Measurements from ENCODE around the gene MORC1. TPM values are rescaled to one million over a fixed set of nuclear protein-coding genes. Genes with fewer than 3 reads are reported as not detected.
"Not testable (repeated sequence)": the region's sequence is repeated elsewhere in the genome, so short reads cannot be mapped to it uniquely, and the experiment has no call there.

MORC1 gene
- total RNA-seq, 1 donor from 2014 or later: not detected

DNA sequence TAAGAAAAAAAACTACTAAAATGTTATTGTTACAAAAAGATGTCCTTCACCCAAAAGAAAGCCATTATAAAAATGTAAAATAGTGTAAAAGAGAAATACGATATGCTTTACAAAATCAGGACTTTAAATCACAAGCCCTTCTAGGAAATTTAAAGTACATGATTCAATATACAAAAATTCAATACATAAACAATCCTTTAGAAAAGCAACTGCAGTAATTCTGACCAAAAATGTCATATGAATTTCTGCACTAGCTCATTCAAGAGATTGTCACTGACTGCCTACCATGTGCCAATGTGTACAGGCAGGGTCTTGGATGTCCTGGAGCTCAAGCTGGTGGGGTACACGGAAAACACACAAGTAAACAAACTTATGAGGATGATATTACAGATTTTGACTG is 2.5 kb downstream of the MORC1 start:
- intact Hi-C loops (cut with DNase I): no loop called here

DNA sequence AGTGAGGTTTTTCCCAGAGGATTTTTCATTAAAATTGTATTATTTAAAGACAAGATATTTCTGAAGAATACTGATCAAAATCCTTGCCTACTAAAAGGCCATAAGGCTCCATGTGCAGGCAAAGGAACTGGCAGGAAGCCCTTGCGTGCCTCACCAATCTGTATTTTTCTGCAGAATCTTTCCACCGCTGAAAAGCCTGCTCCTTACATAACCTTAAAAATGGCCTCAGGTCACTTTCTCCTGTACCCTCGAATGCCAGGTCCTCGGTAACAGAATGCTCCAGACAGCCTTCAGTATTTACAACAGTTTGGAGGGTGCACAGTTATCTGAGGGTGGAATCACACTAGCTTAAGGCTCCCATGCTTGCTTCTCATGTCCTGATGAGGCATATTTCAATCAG is 3.2 kb downstream of the MORC1 start:
- intact Hi-C loops (cut with DNase I): no loop called here
- no peak for DNase-seq
- ATAC-seq (ENCODE audit: poor library complexity): no peak

More for the DNA sequence above, 2.5 kb downstream of the MORC1 start:
- ATAC-seq (ENCODE audit: poor library complexity) (no peak), DNase-seq (no peak)

DNA sequence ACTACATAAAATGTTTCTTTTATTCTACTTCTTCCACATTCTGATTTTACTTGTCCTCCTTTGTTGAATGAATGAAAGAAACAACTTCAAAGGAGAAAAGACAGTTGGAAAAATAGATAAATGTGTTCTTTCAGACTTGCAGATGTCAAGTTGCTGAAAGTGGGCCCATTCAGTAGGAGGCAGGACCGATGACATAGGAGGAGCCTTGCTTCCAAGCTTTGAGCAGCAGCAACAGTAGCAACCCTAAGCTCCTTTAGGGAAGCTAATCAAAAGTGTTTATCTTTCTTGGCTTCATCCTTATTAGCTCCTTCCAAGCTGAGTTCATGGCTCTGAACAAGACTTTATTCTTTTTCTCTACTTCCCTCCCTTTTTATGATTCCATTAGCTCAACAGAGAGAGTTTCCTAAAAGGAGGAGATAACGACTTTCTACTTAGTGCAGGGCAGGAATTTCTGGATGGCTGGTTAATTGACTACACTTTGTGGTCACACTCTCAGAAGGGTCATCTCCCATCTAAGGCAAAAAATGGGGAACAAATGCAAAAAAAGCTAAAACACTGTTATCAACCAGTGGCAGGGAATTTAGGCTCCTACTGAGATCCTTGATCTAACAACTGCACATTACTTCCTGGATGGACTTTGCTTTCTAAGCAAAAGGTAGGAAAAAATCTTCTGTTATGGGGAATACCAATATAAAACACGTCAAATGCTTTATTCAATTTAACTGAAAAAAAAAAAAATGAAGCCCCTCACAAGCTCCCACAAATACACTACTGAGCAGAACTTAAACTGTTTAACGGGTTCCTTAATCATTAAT is 4.8 kb downstream of the MORC1 start:
- DNase-seq (no peak), ATAC-seq (ENCODE audit: poor library complexity) (no peak)
- intact Hi-C loops (cut with DNase I): no loop called here

DNA sequence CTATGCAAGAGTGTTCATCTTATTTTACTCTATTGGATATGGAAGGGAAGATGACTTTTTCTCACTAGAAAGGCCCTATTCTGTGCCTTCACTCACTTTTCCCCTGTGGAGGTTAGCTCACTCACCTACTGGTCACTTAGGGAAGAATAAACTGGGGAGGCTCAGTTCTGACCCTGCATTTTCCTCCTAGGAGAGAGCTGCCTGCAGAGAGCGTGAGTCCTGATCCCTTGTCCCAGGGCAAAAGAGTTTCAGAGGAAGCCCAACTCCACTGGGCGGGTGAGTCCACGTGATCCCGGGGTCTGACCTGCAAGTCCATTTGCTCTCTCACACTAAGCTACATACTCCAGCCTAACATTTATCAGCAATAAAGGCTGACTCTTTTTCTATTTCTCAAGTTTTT is 8.4 kb downstream of the MORC1 start:
- no peak for DNase-seq
- ATAC-seq (ENCODE audit: poor library complexity): no peak
- intact Hi-C loops (cut with DNase I): no loop called here

DNA sequence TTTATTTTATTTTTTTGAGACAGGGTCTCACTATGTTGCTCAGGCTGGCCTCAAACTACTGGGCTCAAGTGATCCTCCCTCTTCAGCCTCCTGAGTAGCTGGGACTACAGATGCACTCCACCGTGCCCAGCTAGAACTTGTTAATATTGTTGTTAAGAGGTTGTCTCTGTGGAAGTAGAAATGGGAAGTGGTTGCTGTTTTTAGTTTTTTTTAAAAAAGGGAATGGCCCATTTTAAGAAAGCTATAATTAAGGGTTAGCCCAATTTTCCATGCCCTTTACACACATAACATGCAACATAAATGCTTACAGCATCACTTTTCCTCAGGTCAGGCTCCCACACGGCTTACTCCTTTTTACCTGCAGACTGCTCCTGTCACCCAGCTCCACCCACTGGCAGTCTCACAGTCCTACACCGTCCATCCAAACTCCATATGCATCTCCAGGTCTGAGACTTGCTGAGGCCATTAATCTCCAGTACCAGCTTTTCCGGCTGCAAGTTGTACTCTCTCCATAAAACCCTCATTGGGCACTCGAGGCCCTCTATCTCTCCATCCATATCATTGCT is 19.8 kb downstream of the MORC1 start:
- DNase-seq: no peak
- intact Hi-C loops (cut with DNase I): no loop called here
- ATAC-seq (ENCODE audit: poor library complexity): no peak

DNA sequence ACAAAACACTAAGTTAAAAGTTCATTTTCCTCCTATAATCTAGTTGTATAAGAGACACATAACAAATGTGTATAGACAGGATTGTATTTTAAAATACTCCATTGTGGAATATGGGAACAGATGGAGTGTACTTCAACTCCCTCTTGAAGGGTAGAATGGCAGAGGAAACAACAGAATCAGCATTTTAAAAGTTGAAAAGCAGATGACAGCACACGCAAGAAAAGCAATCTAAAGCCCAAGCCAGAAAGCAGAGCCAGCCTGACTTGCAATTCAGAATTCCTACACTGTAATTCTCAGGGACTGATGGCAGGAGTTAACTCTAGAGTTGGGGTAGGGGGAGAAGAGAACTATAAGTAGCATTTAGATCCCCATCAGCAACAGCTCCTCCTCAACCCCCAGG is 22.8 kb downstream of the MORC1 start:
- DNase-seq (no peak), ATAC-seq (ENCODE audit: poor library complexity) (no peak)
- intact Hi-C loops (cut with DNase I): no loop called here

DNA sequence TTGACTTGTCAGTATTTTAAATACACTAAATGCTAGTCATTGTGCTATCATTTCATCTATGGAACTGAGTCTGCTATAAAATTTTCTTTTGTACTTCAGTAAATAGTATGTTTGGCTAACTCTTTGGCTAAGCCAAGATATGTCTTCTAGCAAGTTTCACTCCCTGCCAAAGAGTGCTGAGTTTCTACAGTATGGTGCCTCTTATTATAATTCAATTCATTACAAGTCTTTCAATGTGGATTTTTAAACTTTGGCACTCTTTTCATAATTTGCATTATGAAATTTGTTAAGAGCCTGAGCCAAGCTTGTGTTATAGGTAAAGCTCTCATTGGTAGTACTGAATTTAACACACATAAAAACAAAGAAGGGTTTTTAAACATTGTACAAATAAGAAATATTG is 24.4 kb downstream of the MORC1 start:
- ATAC-seq (ENCODE audit: poor library complexity) (no peak), DNase-seq (no peak)
- intact Hi-C loops (cut with DNase I): no loop called here

DNA sequence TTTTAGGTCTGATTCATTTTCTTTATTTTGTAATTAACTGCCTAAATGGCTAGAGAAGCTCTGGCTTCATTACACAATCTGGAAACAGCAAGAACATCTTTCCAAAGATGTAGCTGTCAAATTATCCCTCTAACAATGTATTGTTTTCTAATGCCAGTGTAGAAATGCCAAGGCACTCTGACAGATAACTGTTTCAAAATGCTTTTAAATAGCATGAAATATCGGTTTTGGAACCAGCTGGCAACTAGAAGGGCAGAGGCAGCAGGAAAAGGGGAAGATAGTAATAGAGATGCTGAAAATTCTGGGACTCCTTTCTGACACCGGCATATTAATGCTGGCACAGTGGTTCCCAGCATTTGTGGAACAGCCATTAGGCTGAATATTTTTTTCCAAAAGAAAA is 26.1 kb downstream of the MORC1 start:
- ATAC-seq (ENCODE audit: poor library complexity) (no peak), DNase-seq (no peak)
- intact Hi-C loops (cut with DNase I): no loop called here

DNA sequence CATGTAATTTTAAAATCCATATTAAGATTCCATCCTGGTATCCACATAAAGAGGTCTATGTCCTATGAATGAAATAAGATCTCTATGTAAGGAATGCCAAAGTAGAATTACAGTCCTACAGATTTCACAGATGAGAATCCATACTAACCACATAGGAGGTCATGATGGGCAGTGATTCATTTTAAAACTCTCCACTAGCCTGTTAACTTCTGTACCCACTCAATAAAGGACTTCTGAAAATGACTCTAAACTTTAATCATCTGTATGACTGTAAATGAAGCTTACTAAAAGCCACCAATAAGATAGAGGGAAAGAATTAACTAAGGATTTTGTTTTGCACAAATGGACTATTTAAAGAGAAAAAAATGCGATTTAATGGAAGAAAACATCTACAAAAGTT is 28.7 kb downstream of the MORC1 start:
- no peak for DNase-seq
- ATAC-seq (ENCODE audit: poor library complexity): no peak
- intact Hi-C loops (cut with DNase I): loop anchor here (10.0 kb wide), 1 partner anchor 64 kb away; no protein-coding TSS in a partner anchor

DNA sequence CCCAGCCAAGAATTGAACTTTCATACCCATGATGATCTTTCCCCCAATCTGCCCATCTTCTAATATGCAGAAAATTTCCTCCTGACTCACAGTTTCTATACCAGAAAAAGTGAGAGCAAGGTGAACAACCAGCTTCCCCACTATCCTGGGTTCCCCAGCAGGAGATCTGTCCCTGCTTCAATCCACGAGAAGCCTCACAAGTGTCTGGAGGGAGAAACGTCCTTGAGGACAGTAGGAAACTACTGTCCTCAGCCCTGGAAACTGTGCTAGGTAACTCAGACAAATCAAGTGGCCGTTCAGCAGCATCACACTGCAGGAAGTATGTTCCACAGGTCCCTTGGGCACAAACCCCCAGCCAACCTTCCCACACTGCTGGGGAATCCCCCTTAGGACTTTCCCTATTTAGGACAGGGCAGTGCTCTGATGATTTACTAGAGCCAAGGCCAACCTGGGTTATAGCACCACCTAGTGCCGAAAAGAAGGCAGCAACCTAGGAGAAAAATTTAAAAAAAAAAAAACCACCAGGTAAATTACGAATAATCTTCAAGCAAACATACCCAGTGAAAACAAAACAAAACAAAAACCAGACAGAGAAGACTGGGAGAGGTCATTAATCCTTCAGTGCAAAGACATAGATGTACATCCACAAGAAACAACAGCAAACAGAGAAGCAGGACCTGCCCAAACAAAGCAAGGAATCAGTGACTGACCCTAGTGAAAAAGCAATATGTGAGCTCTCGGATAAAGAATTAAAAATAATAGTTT is 36.0 kb downstream of the MORC1 start:
- DNase-seq: no peak
- peak; percentile 61 for ATAC-seq (ENCODE audit: poor library complexity)
- intact Hi-C loops (cut with DNase I): loop anchor here (10.0 kb wide), 1 partner anchor 57 kb away; no protein-coding TSS in a partner anchor

DNA sequence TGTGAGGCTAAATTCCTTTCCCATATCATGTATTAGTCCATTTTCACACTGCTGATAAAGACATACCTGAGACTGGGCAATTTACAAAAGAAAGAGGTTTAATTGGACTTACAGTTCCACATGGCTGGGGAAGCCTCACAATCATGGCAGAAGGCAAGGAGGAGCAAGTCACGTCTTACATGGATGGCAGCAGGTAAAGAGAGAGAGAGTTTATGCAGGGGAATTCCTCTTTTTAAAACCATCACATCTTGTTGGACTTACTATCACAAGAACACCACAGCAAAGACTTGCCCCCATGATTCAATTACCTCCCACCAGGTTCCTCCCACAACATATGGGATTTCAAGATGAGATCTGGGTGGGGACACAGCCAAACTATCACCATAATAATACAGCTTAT is 37.8 kb downstream of the MORC1 start:
- not testable (repeated sequence) for DNase-seq; ATAC-seq (ENCODE audit: poor library complexity)
- intact Hi-C loops (cut with DNase I): loop anchor here (10.0 kb wide), 1 partner anchor 55 kb away; no protein-coding TSS in a partner anchor

DNA sequence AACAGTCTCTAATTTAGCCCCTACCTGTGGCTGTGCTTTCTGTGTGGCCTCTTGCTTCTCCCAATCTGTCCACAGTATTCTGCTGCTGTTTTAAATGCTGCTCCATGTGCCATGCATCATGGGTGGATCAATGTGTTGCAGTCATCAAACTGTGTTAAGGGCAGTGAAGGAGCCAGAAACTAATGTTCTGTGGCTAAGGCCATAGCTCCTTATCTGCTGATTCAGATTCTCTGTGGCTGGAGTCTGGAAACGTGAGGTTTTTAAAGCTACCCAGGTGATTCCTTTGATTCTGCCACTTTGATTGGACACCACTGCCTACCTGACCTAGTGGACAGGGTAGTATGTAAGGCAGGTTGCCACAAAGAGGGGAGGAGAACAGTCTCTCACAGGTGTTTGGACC is 44.8 kb downstream of the MORC1 start:
- intact Hi-C loops (cut with DNase I): no loop called here
- DNase-seq (no peak), ATAC-seq (ENCODE audit: poor library complexity) (no peak)

DNA sequence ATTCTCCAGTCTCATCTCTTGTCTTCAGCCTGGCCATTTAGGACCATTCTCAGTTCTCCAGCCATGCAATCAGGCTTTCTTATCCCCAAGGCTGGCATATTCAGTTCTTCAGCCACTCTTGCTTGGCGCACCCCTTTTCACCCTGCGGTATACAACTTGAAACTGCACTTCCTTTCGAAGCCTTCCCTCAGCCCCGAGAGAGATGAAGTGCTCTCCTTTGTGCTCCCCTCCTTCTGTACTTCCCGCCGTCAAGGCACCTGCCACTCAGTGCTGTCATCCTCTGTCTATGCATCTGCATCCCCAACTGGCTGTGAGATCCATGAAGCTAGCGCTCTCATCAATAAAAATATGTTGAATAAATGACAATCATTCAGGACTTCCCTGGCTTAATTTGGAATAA is 45.7 kb downstream of the MORC1 start:
- no peak for ATAC-seq (ENCODE audit: poor library complexity)
- DNase-seq: no peak
- intact Hi-C loops (cut with DNase I): no loop called here

DNA sequence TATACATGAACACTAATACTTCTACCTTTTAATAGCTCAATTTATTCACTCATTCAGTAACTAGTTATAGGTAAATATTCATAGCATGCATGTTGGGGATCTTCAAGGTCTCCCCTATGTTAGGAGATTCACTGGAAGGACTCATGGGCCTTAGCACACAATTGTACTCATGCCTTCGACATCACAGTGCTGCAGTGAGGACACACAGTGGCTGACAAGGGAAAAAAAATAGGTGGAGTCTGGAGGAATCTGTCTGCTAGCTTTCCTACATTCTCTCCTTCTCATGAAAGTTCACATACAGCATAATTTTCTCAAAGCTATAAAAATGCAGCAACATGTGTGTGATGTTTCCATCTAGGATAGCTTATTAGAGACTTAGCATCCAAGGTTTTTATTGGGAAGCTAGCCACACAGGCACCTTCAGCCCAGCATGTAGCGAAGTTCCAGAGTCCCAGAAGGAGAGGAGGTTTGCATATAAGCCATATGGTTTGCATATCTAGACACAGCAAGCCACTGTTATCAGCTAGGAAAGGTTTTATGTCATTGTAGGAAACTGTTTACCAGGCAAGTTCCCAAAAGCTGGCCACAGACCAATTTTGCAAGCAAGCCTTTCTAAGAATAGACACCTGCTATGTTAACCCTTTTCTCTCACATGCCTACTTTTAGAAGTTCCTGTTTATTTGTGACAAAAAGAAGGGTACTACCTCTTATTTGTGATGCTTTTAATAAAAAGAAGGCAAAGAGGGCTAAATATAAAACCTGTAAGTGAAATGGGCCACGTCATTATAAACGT is 46.4 kb downstream of the MORC1 start:
- intact Hi-C loops (cut with DNase I): no loop called here
- DNase-seq (no peak), ATAC-seq (ENCODE audit: poor library complexity) (peak; percentile 75)

DNA sequence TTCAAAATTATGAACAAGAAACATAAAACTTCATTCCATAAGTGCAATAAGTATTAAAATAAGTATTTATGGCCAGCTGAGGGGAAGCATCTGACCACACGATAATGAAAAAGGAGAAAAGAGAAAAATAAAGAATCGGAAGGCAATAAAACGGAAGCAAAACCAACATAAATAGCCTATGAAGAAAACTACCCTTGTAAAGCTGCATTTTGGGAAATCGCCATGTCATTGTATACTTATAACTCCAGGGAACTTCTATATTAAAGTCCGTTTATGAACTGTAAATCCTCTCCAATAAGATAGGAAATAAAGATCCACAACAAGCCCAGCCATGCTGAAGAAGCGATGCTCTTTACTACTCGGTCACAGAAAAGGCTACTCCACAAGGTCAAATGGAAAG is 47.7 kb downstream of the MORC1 start:
- DNase-seq (no peak), ATAC-seq (ENCODE audit: poor library complexity) (no peak)
- intact Hi-C loops (cut with DNase I): no loop called here

DNA sequence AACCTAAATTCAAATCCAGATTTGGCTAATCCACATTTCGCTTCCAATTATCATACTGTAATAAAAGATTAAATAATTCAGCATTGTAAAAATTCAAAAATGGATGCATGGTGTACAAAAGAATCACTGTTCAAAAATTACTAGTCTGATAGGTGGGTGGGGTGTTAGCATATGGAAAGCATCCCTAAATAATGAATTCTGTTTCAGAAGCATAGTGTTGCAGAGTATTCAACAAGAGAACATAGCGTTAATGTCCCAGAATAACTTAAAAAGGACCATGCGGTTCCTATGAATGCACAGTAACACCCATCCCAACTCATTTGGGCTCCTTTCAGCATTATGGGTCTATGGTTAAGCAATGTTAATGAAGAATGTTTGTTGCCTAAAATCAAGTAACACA is 51.1 kb downstream of the MORC1 start:
- intact Hi-C loops (cut with DNase I): no loop called here
- ATAC-seq (ENCODE audit: poor library complexity): no peak
- no peak for DNase-seq

DNA sequence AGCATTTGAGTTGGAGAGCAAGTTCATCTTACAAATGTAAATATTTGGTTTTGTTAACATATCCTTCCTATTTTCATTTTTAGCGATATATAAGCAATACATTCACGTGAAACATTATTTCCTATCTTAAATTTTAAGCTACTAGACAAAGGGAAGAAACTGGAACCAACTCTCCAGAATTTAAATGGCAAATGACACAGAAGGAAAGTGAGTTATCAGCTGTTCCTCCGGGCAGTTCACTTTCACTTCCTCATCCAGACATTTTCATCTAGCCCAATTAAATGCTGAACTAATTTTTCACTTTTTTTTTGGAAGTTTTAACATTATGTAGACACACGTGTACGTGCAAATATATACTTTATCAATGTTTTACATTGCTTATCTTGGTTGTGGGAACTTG is 58.7 kb downstream of the MORC1 start:
- ATAC-seq (ENCODE audit: poor library complexity) (no peak), DNase-seq (no peak)
- intact Hi-C loops (cut with DNase I): no loop called here

DNA sequence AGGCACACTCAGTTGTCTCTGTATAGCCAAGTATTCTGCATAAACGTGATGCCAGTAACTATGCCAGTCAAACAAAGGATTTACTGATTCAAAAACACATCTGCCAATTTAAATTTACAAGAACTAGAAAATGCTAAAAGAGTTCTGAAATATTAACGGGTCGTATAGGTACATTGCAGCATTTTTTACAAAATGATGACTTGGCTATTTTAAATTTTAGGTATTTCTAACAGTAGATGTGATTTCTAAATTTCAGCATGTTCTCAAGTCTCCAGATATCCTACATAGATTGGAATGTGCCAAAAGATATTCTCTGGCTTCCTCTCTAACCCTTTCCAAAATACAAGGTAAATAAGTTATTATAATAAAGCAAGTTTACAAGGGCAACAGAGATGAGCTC is 60.3 kb downstream of the MORC1 start:
- ATAC-seq (ENCODE audit: poor library complexity) (no peak), DNase-seq (no peak)
- intact Hi-C loops (cut with DNase I): no loop called here

DNA sequence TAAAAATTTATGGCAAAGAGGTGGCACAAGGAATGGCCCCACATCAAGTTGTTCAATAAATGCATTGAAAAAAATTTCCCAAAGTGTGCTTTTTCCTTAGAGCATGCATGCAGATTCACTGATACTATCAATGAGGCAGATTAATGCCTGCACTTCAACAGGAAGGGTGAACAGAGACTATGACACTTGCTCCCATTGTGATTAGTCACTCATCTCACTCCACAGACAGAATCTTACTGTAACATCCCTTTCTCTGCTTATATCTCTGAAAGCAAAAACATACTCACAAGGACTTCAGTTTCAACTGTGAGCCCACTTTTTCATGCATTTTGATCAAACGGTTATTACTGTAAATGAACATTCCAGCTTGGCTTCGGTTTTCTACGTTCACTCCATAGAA is 60.9 kb downstream of the MORC1 start:
- ATAC-seq (ENCODE audit: poor library complexity) (no peak), DNase-seq (no peak)
- intact Hi-C loops (cut with DNase I): no loop called here

Data from Right ventricle myocardium superior (tissue), 1 donor.